Islet precursor cell (in vitro differentiated cells): ENCODE results near the gene APMAP.
"Not testable (repeated sequence)": the region's sequence is repeated elsewhere in the genome, so short reads cannot be mapped to it uniquely, and the experiment has no call there.

Experiments
- DNase-seq: peaks from one replicate; pipeline ENCODE4 v3.0.0-alpha.2; 2018

Gene APMAP

DNA sequence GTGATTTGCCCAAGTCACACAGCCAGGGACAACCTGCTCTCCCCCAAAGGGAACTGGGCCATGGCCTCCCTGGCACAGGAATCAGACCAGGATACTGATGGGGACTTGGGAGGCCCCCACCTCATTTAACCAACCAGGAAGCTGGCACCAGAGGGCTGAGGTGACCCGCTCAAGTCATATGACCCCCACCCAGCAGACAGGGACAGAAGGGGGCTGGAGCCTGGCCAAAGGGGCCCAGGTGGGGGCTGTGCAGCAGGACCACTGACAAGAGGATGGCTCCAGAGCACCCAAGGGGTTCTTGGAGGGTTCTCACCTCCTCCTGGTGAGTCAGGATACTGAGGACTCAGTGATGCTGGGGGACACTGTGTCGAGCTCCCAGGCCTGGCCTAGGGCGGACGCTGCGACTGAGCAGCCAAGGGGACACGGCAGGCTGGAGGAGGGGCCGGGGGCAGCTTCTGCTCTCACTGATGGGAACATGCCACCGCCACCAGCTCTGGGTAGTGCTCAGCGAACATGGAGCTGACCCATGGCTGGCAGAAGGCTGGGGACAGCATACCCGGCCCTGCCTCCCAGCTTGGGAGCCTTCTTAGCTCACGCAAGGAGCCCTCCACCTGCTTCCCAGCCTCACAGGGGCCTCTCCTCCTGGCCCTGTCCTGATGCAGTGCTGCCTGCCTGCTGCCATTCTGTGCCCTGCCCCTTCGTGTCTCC, 42.3 kb downstream of the APMAP start:
- DNase-seq: peak; percentile 53

DNA sequence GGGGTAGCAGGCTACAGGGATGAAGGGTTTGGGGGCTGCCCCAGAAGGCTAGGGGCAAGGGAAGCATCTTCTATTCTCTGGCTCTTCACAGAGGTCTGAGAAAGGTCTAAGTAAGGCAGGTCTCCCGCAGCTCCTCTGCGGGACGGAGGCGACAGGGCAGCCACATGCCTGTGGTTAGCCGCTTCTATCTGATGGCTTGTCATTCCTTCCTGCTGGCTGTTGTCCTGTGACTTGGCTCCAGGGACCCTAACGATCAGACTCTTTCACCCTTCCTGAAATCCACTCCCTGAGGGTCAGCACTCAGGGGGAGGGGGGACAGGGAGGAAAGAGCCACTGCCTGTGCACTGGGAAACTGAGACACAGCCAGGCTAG, 42.8 kb downstream of the APMAP start:
- peak; percentile 86 for DNase-seq

DNA sequence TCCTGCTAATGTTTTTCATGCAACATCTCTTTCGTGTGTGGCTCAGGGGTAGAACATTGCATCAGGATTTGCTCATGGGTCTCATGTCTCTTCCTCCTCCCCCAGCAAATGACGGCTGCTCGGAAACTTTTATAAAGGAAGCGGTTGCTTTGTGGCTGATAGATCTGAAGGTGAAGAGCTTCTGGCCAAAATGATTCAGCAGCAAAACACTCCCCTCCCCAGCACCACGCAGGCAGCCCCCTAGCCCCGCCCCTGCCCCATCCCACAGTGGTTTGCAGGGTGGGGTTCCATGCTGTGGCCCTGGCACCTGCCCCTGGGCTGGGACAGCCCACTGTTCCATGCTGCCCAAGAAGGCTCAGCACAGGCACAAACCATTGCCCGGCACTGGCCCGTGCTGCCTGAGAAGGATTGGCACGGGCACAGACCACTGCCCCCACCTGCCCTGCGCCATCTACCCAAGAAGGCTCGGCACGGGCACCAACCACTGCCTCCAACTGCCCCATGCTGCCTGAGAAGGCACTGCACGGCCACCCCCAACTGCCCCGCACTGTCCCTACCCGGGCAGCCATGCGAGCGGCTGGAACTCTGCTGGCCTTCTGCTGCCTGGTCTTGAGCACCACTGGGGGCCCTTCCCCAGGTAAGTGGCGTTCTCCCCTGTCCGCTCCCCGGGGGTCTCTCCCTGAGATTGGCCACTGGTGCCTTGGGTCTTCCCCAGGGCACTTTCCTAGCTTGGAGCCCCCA, 43.4 kb downstream of the APMAP start, which contains the start of gene CST7:
TSS of gene CST7 (plus strand) at position 331 of the 741 bp plus-strand sequence. CDS start at position 568, 237 bp downstream.
- peak; percentile 47 for DNase-seq

DNA sequence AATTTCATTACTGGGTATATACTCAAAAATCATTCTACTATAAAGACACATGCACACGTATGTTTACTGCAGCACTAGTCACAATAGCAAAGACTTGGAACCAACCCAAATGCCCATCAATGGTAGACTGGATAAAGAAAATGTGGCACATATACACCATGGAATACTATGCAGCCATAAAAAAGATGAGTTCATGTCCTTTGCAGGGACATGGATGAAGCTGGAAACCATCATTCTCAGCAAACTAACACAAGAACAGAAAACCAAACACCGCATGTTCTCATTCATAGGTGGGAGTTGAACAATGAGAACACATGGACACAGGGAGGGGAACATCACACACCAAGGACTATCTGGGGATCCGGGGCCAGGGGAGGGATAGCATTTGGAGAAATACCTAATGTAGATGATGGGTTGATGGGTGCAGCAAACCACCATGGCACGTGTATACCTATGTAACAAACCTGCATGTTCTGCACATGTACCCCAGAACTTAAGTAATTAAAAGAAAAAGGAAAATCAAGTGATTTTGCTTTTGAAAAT, 44.1 kb downstream of the APMAP start:
- DNase-seq: not testable (repeated sequence)

DNA sequence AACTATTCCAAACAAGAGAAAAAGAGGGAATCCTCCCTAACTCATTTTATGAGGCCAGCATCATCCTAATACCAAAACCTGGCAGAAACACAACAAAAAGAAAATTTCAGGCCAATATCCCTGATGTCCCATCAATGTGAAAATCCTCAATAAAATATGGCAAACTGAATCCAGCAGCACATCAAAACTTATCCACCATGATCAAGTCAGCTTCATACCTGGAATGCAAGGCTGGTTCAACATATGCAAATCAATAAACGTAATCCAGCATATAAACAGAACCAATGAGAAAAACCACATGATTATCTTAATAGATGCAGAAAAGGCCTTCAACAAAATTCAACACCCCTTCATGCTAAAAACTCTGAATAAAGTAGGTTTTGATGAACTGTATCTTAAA, 46.2 kb downstream of the APMAP start:
- DNase-seq: not testable (repeated sequence)

DNA sequence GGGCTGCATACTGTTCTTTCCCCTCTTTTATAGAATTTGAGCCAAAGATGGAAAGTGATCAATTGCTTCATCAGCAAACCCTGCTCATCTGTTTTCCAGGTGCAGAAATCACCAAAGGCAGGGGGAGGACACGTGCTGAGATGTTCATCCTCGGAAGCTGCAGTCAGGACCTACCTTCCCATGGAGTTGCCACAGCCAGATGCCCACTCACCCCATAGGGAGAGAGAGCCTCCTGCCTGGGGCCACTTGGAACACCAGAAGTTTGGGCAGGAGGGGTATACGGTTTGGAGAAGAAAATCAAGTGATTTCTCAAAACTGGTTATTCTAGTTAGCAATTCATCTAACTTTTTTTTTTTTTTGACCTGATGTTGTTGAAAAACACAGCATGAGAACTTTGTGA, 48.8 kb downstream of the APMAP start:
- no peak for DNase-seq

DNA sequence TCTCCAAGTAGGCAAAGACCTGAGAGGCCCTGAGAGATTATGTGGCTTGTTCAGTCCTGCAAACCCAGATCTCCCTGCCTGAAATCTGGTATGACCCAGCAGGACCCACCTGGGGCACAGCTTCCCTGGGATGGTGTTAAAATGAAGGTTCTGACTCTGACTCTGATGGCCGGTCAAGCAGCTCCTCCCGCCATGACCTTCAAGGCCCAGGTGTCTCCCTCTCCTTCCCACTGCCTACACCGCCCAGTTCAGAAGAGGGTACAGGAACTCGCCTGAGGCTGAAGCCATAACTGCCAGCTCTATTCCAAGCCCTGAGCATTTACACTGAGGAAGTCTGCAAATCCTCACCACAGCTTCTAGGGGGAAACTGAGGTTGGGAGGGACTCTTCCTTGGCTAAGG, 49.4 kb downstream of the APMAP start:
- peak; percentile 38 for DNase-seq

DNA sequence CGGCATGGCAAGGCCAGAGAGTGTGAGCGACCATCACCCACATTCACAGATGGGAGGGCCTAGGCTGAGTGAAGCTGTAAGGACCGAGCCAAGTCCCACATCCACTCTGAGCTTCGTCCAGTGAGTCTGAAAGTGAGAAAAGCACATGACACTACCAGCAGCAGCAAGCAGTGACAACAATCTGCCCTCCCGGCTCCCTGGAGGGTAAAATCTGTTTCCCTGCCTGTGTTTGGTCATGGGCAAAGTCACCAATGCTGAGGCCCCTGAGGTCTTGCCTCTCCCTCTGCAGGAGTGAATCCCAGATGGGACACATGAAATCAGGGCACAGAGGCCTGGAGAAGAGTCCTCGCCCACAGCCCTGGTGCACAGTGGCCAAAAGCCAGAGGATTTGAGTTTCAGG, 49.9 kb downstream of the APMAP start:
- peak; percentile 23 for DNase-seq

DNA sequence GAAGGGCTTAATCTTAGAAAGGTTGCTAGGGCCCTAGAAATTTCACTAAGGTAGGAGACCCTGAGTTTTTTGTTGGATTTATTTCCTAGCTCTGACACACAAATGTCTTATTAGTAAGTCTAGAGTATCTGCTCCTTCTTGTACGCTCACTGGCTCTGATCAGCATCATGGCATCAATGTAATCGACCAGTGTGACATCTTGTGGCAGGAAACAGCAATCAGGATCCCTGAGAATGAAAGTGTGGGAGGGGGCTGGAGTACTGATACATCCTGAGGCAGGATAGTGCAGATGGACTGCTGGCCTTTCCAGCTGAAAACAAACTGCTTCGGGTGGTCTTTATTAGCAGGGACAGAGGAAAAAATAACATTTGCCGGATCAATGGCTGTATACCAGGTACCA, 53.5 kb downstream of the APMAP start:
- DNase-seq: no peak

DNA sequence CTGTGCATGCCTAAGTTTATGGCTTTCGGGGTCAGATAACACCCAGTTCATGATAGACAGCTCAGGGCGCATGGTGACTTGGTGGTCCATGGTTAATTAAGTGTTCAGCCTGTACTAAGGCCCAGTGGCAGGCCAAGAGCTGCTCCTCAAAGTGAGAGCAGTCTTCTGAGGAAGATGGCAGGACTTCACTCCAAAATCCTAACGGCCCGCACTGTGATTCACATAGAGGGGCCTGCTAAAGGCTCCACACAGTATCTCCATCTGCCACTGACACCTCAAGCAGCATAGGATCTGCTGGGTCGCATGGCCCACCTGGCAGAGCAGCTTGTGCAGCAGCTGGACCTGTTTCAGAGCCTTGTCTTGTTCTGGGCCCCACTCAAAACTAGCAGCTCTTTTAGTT, 54.1 kb downstream of the APMAP start:
- no peak for DNase-seq

DNA sequence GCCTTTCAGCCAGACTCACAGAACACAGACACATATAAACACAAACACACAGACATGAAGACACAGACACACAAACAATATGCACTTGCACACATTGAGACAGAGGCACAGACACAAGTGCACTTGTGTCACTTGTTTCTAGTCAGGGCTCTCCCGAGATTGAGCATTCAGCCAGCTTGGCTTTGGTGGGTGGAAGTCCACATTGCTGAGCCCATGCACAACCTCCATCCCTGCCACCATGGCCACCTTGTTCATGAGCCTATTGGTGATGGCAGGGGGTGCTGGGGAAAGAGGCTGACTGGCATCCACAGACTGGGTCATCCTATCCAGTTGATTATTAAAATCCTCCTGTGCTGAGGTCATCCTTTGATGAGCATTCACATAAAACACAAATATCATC, 55.0 kb downstream of the APMAP start:
- peak; percentile 33 for DNase-seq

DNA sequence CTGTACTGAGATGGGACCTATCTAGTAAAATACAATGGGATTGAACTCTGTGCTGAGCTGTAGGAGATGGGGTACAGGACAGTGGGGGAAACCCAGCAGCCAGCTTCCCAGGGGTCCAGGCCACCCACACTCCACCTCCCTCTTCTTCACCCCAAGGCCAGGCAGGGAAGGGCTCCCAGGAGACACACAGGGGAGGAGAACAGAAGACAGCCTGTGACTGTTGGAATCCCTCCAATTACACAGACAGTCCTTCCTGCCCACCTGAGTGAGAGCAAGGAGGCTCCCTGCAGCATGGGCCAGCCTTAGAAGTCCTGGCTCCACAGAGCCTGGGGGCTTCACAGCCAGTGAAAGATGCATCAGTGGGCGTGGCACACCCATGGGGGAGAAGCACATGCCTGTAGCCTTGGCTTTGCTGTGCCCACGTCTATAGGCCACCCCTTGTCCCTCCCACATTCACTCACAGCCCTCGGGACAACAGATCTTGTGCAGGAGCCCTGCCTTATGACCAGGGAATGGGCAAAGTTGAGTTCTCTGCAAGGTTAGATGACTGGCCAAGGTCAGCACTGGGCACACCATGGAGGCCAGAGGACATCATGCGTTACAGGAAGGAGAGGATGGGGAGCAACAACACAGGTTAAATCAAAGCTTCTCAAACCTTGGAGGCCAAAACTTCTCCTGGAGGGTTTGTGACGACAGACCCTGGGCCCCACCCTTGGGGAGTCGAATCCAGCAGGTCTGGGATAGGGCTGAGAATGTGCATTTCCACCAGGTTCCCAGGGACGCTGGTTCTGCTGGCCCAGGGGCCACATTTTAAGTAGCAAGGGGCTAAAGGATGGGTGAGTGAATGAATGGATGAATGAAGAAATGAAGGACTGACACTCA, 55.8 kb downstream of the APMAP start:
- peak; percentile 38 for DNase-seq

DNA sequence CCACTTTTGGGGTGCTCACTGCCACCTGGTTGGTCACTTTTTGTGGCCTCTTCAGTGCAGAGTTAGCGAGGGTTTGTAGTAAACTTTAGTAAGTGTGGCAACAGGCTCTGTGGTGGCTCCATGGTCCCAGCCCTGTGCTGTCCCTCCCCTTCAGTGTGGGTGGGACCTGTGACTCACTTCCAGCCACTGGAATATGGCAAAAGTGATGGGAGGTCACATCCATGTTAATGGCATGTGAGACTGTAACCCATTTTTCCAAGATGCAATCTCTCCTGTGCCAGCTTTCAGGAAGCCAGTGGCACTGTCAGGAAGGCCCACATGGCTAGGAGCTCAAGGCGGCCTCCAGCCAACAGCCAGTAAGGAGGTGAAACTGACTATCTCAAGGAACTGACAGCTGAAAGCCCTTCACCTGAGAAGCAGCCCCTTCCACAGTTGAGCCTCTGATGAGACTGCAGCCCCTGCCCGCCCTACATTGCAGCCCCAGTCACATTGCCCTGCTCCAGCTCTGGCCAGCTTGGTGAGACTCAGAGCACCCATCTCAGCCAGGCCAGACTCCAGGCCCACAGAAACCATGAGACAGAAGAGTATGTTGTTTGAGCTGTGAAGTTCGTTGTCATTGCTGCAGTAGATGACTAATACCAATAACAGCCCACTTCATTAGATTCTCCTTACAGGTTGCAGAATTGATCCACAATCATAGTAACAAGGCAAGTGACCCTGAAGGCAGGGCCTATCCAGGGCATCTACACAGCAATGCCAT, 56.6 kb downstream of the APMAP start:
- peak; percentile 14 for DNase-seq

DNA sequence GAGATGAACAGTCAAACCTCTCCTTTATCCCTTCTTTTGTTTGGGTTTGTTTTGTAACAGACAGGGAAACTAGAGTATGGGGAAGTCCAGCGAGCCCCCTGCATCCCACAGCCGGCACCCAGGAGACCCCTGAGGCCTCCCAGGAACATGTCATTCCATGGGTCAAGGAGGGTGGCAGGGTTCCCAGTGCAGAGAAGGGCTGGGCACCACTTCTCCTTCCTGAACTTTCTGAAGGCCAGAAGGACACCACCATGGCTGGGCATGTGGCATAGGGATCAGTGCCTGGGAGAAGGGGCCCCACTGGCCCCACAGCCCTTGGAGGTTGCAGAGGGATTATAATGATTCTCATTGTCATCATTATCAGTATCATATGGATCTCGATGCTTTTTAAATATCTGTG, 57.4 kb downstream of the APMAP start:
- peak; percentile 12 for DNase-seq

DNA sequence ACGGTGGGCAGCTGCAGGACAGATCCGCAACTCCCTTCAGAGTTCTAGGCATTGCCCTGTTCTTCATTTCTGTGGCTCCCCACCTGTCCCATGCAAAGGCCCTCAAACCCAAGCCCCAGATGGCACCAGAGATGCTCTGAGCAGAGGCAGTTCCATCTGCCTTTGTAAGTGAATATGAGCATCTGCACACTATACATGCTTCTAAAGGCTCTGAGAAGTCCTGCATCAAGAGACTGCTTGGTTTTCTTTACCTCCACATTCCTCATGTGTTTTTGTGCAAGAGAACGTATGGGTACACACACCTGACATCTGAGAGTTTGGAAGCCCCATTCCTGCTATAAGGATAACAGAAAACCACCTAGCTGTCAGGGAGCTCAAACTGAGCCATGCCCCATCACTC, 57.8 kb downstream of the APMAP start:
- DNase-seq: no peak

DNA sequence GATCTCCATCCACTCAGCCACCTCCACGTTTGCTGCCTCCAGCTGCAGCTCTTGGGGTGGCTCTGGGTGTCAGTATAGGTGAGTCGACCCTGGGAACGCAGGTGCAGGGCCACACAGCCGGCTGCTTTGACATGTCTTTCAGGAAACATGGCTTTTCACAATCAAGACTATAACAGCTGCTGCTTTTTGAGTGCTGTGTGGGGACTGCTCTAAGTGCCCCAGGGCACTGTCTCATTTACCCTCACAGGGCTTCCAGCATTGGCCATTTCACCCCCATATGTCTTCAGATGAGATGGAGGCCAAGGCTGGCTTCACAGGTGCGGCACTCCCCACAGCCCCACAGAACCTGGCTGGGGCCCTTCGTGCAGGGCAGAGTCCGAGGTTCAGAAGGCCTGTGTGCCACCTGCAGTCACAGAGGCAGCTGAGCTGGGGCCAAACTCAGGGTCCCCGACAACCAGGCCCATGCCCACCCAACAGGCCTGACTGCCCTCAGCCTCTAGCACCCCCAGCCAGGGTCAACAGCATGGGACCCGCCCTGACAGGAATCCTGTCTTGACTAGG, 58.4 kb downstream of the APMAP start:
- peak; percentile 35 for DNase-seq

DNA sequence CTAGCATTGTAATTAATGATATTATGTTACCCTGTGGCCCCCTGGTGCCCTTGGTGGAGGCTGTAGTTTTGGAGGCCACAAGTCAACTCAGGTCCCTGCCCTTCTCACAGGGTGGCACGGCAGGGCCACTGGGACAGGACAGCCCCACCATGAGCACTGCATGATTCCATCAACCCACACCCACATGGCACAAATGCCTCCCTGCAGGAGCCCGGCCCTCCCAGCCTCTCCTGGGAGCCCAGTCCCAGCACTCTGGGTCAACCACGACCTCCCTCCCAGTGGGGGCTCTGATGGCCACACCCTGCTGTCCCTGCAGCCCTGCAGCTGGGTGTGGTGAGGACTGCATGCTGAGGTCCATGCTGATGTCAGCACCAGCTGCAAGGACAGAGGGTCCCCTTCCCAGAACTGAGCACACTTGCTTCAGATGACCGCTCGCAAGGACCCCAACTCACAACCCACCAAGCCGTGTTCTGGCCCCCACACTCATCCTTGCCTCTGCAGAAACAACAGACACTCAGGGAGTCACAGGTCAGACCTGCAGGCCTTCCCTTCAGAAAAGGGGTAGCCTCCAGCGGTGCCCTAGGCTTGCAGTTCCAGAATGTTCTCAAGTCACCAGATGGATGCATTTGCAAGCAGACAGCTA, 59.2 kb downstream of the APMAP start:
- DNase-seq: peak; percentile 29

DNA sequence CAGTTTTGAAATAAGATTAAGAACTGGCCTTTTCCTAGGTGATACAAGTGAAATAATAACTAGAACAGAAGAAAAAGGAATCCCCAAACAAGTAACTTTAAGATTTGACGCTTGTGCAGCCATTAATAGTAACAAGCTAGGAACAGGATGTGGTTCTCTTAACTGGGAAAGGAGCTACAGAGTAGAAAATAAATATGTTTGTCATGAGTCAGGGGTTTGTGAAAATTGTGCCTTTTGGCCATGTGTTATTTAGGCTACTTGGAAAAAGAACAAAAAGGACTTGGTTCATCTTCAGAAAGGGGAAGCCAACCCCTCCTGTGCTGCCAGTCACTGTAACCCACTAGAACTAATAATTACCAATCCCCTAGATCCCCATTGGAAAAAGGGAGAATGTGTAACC, 60.7 kb downstream of the APMAP start:
- not testable (repeated sequence) for DNase-seq

DNA sequence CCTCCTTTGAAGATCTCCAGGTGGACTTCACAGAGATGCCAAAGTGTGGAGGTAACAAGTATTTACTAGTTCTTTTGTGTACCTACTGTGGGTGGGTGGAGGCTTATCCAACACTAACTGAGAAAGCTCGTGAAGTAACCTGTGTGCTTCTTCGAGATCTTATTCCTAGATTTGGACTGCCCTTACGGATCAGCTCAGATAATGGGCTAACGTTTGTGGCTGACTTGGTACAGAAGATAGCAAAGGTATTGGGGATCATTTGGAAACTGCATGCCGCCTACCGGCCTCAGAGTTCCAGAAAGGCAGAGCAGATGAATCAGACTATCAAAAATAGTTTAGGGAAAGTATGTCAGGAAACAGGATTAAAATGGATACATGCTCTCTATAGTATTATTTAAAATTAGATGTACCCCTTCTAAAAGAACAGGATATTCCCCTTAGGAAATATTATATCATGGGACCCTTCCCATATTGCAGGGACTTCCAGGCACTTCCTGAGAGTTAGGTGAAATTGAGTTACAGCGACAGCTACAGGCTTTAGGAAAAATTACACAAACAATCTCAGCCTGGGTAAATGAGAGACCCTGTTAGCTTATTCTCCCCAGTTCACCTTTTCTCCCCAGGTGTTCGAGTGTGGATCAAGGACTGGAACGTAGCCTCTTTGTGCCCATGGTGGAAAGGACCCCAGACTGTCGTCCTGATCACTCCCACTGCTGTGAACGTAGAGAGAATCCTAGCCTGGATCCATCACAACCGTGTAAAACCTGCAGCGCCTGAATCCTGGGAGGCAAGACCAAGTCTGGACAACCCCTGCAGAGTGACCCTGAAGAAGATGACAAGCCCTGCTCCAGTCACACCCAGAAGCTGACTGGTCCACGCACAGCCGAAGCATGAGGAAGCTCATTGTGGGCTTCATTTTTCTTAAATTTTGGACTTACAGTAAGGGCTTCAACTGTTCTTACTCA, 61.5 kb downstream of the APMAP start:
- peak; percentile 50 for DNase-seq
